Heart right ventricle (tissue), 16 donors: Measurements from ENCODE around the gene ALKAL2. TPM values are rescaled to one million over a fixed set of nuclear protein-coding genes. Genes with fewer than 3 reads are reported as not detected.

Experiments
- ATAC-seq, 8 donors: fragments of 200-7000 bp; cut with Tn5 transposase; one replicate each; pipeline ENCODE4 v1.9.1; 2020; ENCODE audit warnings: mild to moderate bottlenecking in 8 of 8, moderate library complexity in 8 of 8, moderate number of reproducible peaks in 1 of 8
- DNase-seq, 2 donors: peaks; one replicate each; pipeline ENCODE4 v3.0.0-alpha.2; 2020
- H3K27ac ChIP-seq, 10 donors: fragments of 200-600 bp; sonication (generic) in 2 of 10; one replicate each; pipeline versions ENCODE4 v1.5.0 to v1.8.0; 2020 to 2022; ENCODE audit warnings: mild to moderate bottlenecking in 3 of 10
- H3K27me3 ChIP-seq, 7 donors: fragments of 200-600 bp; one replicate each; pipeline ENCODE4 v1.8.0; 2021 to 2022; ENCODE audit warnings: mild to moderate bottlenecking in 2 of 7
- H3K36me3 ChIP-seq, 9 donors: fragments of 200-600 bp; sonication (generic) in 1 of 9; one replicate each; pipeline versions ENCODE4 v1.5.0 to v1.8.0; 2020 to 2022; ENCODE audit warnings: mild to moderate bottlenecking in 2 of 9
- H3K4me1 ChIP-seq, 9 donors: fragments of 200-600 bp; sonication (generic) in 1 of 9; one replicate each; pipeline versions ENCODE4 v1.5.0 to v1.8.0; 2020 to 2022; ENCODE audit warnings: mild to moderate bottlenecking in 4 of 9
- H3K4me3 ChIP-seq, 10 donors: fragments of 200-600 bp; sonication (generic) in 2 of 10; one replicate each; pipeline versions ENCODE4 v1.5.0 to v1.8.0; 2020 to 2022; ENCODE audit warnings: mild to moderate bottlenecking in 7 of 10, moderate library complexity in 2 of 10
- H3K9me3 ChIP-seq, 11 donors: fragments of 200-600 bp in 10 of 11; sonication (generic) in 2 of 11; one replicate each; pipeline versions ENCODE4 v1.5.0 to v1.8.0; 2013 to 2022; ENCODE audit warnings: mild to moderate bottlenecking in 2 of 11, control low read depth in 1 of 11, moderate library complexity in 1 of 11
- WGBS, 2 donors: extraction: QIAGEN DNeasy Blood & Tissue Kit; methylation state at CpG; one replicate each; pipeline ENCODE4 v1.1.7; 2013; ENCODE audit warnings: inconsistent platforms in 1 of 2; 5-methylcytosine and 5-hydroxymethylcytosine counted together
- intact Hi-C, 10 donors: fragments of 100-400 bp; cut with DNase I; formaldehyde crosslinking; loops; one replicate each; pipeline versions ENCODE4 v1.11.1 to v1.14.2; 2022
- polyA plus RNA-seq, 2 donors: library from polyadenylated mRNA; stranded (reverse); fragments of 200-250 nt; gene quantifications; one replicate each; pipeline ENCODE4 v1.2.3, GENCODE V29; 2013
- total RNA-seq, 10 donors: library from RNA; stranded (reverse); fragmentation: NEBNext Ultra II Directional in 3 of 10; extraction: Animal tissue kit (Norgen Biotek cat#: 25700) in 3 of 10; gene quantifications; one replicate each; pipeline versions ENCODE4 v1.2.1 to v1.2.4, GENCODE V29; 2021 to 2023
- TF ChIP-seq, protein P1 (sequence below), 9 donors: fragments of 200-600 bp; sonication (generic) in 2 of 9; IDR thresholded peaks; one replicate each; pipeline versions ENCODE4 v1.5.0 to v1.8.0; 2021 to 2022; ENCODE audit warnings: antibody characterized with exemption in 9 of 9, mild to moderate bottlenecking in 5 of 9, moderate library complexity in 1 of 9
- donor health status: Arrhythmogenic right ventricular cardiomyopathy.
- donor health status: ischemic (EF 13 %, LVEDD 7.1; RV severe dilation, severe dysfunction).
- donor health status: healthy with polysubstance abuse.
- donor health status: DM: no; HTN: yes; CAD: no.
- donor health status: DM: no; HTN: no; CAD: no.
- donor health status: ischemic (EF 25% LVEDD 6.9; RV normal size, moderate dysfunction).
- donor health status: ischemic (EF 25% LVEDD 5.7; RV mildly dilated, moderate dysfunction).
- donor health status: healthy.
- donor health status: DM: yes; HTN: yes; CAD: no.
- donor health status: Ischemic cardiomyopathy.
- donor health status: ischemic (EF 35%, LVEDD 5.7; RV mildly dilated, moderate dysfunction).
- donor health status: nonischemic (EF 11% LVEDD 7.7; RV severe dilation, severe dysfunction).
- donor health status: DM: yes; HTN: yes; CAD: no.
- donor health status: PGD.
- donor health status: ischemic (EF 29% LVEDD 5.4; RV normal size, mild dysfunction).
- donor health status: nonischemic (EF 23%, LVEDD 6.1; RV moderate dilation, normal function).

ALKAL2 gene
- total and polyA plus RNA-seq, 12 donors, result 0.23 to 7.9 (median 1.3) TPM; not detected in 1

- TF ChIP-seq, protein P1, sequence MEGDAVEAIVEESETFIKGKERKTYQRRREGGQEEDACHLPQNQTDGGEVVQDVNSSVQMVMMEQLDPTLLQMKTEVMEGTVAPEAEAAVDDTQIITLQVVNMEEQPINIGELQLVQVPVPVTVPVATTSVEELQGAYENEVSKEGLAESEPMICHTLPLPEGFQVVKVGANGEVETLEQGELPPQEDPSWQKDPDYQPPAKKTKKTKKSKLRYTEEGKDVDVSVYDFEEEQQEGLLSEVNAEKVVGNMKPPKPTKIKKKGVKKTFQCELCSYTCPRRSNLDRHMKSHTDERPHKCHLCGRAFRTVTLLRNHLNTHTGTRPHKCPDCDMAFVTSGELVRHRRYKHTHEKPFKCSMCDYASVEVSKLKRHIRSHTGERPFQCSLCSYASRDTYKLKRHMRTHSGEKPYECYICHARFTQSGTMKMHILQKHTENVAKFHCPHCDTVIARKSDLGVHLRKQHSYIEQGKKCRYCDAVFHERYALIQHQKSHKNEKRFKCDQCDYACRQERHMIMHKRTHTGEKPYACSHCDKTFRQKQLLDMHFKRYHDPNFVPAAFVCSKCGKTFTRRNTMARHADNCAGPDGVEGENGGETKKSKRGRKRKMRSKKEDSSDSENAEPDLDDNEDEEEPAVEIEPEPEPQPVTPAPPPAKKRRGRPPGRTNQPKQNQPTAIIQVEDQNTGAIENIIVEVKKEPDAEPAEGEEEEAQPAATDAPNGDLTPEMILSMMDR (IDR thresholded peaks at IDR 0.05), result no peak
These were observed 28.0 kb downstream of the ALKAL2 start for GRCh38 chr2:259789-260331.

DNA sequence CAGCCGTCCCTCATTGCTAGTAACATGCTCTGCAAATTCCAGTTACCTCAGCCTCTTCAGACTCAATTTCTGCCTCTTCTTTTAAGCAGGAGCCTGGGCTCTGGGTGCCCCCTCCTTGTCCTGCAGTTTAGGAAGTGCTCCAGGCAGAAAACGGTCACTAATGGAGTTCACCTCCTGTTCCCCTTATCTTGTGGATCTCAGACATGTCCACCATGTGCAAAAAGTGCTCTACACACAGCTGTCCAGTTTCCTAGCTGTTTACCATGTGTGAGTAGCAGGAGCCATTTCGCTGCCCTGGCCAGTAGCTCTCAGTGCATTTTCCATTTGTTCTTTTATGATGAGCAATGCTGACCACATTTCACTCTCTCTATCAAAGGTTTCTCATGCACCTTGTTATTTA is 29.0 kb downstream of the ALKAL2 start:
- ATAC-seq, result no peak
- Histone ChIP-seq H3K4me1 (peaks cover 3 to 10% (median 8%) of the 10 kb centered on the region in 9 donors), H3K36me3 (peaks cover 0 to 4% (median 0%) of the 10 kb centered on the region in 9 donors), H3K27me3 (no peaks in the 10 kb centered on the region), H3K9me3 (peaks cover 0 to 34% (median 8%) of the 10 kb centered on the region in 11 donors), H3K27ac (no peak overlapping the region), H3K4me3 (no peak overlapping the region)
- 91 to 94% methylated on average over 3 of the region's 3 CpGs for WGBS, 2 donors
- DNase-seq, result no peak
- TF ChIP-seq, protein P1 (IDR thresholded peaks at IDR 0.05), result no peak
- intact Hi-C loops, result loop anchor here in 1 of 10 donors (10.0 kb wide), 1 partner anchor 376 kb away; no protein-coding TSS in a partner anchor

More at GRCh38 chr2:259789-260331, 28.0 kb downstream of the ALKAL2 start:
- no peak for DNase-seq
- H3K4me1 ChIP-seq, result peaks cover 6 to 13% (median 9%) of the 10 kb centered on the region in 9 donors
- no peak overlapping the region for H3K4me3 ChIP-seq
- no peaks in the 10 kb centered on the region for H3K27me3 ChIP-seq
- H3K9me3 ChIP-seq, result peaks cover 0 to 34% (median 8%) of the 10 kb centered on the region in 11 donors
- no peak for ATAC-seq
- H3K36me3 ChIP-seq, result peaks cover 0 to 4% (median 0%) of the 10 kb centered on the region in 9 donors
- WGBS, 2 donors, result 98 to 100% methylated on average over 2 of the region's 2 CpGs
- intact Hi-C loops, result loop anchor here in 1 of 10 donors (10.0 kb wide), 1 partner anchor 375 kb away; no protein-coding TSS in a partner anchor
- H3K27ac ChIP-seq, result no peak overlapping the region

GRCh38 chr2:257842-258241 is 30.0 kb downstream of the ALKAL2 start:
- Histone ChIP-seq H3K36me3 (peaks cover 0 to 4% (median 0%) of the 10 kb centered on the region in 9 donors), H3K27me3 (no peaks in the 10 kb centered on the region), H3K27ac (no peak overlapping the region), H3K4me1 (no peaks in the 10 kb centered on the region), H3K4me3 (no peak overlapping the region), H3K9me3 (peaks cover 0 to 34% (median 8%) of the 10 kb centered on the region in 11 donors)
- 93 to 99% methylated on average over 2 of the region's 2 CpGs for WGBS, 2 donors
- TF ChIP-seq, protein P1 (IDR thresholded peaks at IDR 0.05), result no peak
- no peak for ATAC-seq
- no peak for DNase-seq
- intact Hi-C loops, result loop anchor here in 1 of 10 donors (10.0 kb wide), 1 partner anchor 377 kb away; no protein-coding TSS in a partner anchor

DNA sequence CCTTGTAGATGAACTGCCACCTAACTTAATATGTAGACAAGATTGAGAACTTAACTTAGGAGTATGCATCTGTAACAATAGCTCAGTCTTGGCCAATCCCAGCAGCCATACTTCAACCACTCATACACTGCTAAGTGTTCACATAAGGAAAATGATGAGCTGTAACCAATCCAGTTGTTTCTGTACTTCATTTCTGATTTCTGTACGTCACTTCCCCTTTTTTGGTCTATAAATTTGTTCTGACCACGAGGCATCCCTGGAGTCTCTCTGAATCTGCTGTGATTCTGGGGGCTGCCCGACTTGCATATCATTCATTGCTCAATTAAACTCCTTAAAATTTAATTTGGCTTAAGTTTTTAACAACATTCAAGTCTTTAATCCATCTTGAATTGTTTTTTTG is 30.5 kb downstream of the ALKAL2 start:
- H3K4me1 ChIP-seq, result no peaks in the 10 kb centered on the region
- peaks cover 0 to 5% (median 0%) of the 10 kb centered on the region in 9 donors for H3K36me3 ChIP-seq
- H3K27ac ChIP-seq, result no peak overlapping the region
- no peak overlapping the region for H3K4me3 ChIP-seq
- ATAC-seq (no peak), DNase-seq (no peak)
- WGBS, 2 donors, result 89 to 91% methylated on average over 3 of the region's 3 CpGs
- peaks cover 0 to 34% (median 8%) of the 10 kb centered on the region in 11 donors for H3K9me3 ChIP-seq
- TF ChIP-seq, protein P1 (IDR thresholded peaks at IDR 0.05), result no peak
- H3K27me3 ChIP-seq, result no peaks in the 10 kb centered on the region
- intact Hi-C loops, result loop anchor here in 1 of 10 donors (10.0 kb wide), 1 partner anchor 377 kb away; no protein-coding TSS in a partner anchor
